HG02943 (cell line): ENCODE results near the gene ITIH3.

ENCODE experiments used
- ATAC-seq: cut with Tn5 transposase; IDR thresholded peaks from one replicate; pipeline ENCODE4 v1.9.1; 2021; ENCODE audit warnings: mild to moderate bottlenecking, low read depth, moderate library complexity; ENCODE audit not compliant: unreplicated experiment

ITIH3 gene

DNA sequence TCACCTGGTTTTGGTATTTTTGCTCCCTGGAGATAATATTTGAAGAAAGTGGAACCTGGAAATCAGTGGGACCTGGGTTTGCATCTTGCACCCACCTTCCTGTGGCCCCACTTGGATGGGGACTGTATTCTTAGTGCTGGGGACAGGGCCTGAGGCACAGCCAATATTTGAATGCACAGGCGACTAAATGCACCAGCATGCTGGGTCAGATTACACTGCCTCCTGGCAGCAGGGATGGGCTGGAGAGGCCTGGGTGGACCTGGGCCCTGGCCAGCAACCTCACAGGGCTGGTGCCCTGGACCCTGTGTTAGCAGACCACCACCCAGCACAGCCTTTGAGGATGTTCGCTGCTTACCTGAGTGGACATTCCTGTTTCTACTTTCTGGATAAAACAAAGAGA is 25.3 kb downstream of the ITIH3 start:
- no peak for ATAC-seq

- no peak for ATAC-seq
These were observed 26.1 kb downstream of the ITIH3 start for GRCh38 chr3:52820736-52821135.

DNA sequence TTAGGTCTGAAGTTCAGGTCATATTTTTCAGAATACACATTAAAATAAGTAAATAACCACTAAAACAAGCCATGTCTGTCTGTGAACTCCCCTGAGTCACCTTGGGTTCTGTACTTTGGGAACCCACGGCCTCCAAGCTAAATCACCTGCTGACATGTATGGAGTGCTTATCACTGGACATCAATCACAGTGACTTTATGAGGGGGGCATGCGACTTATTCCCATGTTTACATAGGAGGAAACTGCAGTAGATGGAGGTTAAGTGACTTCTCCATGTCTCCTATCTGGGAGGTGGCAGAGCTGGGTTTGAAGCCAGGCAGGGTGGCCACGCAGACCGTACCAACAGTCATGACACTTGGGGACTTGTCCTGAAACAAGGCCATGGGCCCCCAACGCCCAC is 27.8 kb downstream of the ITIH3 start:
- ATAC-seq, result no peak

DNA sequence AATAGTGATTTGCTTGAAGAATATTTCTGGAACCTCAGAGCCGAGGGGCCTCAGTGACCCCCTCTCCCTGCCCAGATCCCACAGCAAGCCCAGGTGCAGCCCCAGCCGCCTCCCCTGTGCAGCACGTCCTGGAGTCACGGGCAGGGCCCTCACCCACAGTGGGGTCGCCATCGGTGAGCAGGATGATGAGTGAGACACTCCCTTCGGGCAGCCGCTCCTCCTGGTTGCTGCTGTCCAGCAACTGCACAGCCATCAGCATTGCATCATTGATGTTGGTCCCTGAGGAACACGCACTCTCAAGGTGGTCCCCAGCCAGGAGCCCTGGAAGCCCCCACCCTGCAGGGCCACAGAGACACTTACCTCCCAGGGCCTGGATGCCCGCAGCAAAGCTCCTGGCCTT is 29.4 kb downstream of the ITIH3 start:
- ATAC-seq, result no peak

DNA sequence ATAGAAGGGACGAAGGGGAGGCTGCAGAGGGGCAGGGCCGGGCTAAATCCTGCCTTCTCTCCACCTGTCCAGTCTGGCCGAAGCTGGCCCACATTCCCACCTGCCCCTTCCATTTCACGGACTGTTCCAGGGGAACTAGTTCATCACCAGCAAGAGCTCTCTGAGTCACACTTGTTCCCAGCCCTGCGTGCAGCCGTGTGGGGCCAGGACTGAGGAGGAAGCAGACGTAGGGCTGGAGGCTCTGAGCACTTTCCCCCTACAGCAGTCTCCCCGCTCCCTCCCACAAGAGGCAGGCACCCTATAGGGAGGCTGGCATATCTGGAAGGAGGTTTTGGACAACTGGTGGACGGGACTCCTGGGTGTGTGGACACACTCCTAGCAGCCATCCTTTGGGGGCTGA is 32.8 kb downstream of the ITIH3 start:
- no peak for ATAC-seq

DNA sequence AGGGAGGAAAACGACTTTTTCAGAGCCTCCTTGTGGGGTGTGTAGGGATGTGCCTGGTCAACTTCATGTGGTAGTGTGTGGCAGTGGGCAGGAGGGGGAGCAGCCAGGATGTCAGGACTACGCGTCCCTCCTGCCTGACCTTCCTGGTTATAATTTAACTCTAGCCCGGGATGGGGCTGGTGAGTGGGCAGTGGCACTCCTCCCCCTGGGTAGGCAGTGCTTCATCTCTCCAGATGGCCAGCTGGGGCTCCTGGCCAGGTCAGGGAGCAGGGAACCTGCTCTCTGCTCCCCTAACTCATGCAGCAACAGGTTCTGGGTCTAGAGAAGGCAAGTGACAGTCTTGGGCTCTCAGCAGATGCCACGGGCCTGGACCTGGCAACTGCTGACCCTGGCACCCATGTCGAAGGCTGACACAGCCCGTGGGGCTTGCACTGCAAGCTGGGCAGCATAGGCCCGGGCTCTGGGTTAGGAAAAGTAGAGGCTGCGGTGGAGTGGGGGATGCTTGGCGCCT is 33.3 kb downstream of the ITIH3 start:
- no peak for ATAC-seq

GRCh38 chr3:52829482-52829881 is 34.9 kb downstream of the ITIH3 start:
- no peak for ATAC-seq

- ATAC-seq, result no peak
These were observed 35.4 kb downstream of the ITIH3 start for GRCh38 chr3:52829906-52830463.

DNA sequence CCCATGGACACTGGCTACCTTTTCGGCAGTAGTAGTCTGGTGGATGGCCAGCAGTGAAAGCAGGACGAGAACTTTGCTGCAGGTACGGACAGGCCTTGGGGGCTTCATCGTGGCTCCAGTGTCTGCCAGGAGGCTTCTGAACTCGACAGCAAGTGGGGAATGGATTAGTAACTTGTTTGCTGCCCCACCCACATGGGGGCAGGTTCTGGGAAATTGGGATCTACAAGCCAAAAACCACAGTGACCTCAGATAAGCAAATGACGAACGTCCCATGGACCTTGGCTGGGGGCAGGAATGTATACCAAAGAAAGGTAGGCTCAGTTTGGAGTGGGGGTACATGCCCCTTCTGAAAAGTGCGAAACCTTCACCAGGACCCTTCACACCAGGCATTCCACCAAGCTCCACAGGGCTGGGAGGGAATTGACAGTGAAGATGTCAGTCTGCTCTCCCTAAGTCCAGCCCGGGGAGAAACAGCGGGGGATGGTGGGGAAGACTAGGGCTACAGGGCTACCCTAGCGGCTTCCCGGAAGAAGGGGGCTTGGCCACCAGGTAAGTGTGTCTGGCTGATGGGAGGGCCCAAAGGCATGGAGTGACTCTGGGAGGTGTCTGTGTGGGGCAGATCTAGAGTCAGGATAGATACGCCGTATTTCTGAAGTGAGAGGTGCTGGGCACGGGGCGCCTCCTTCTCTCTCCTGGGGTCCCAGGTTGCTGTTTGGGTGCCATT is 36.1 kb downstream of the ITIH3 start, which contains the start of gene ITIH4:
Gene ITIH4, minus strand, starts transcription at position 138 of the 724 bp plus-strand sequence. Its CDS starts 30 bp downstream, at position 108.
- ATAC-seq, result no peak

DNA sequence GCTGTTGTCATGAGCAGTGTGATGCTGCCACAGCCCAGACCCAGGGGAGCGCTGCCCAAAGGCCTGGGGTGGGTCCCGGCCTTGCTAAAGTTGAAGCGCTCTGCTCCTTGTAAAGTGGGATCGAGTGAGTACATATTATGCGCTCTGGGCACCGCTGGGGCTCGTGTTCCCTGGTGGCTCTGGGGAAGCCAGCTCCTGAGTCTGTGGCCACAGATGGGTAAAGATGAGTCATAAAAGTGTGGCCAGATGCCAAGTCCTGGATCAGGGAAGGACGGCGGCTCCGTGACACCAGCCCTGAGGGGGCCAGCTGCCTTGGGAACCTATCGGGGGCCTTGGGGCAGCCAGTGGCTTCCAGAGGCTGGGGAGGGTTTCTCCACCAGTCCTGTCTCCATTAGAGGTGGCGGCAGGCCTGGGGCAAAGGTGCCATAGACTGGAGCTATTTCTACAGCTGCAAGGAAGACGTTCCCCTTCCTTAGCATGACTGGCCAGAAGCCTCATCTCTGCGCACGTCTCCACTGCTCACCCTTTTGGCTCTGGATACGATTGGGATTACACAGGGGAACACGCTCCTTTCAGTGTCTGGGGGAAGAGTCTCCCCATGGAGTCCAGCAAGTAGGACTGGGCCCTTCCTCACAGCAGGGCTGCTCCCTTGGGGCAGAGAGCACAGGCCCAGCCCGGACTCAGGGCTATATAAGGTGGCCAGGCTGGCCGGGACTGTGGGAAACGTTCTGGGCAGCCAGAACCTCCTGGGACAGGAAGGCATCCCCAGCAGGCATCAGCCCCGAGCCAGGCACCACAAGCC is 37.1 kb downstream of the ITIH3 start:
- no peak for ATAC-seq

DNA sequence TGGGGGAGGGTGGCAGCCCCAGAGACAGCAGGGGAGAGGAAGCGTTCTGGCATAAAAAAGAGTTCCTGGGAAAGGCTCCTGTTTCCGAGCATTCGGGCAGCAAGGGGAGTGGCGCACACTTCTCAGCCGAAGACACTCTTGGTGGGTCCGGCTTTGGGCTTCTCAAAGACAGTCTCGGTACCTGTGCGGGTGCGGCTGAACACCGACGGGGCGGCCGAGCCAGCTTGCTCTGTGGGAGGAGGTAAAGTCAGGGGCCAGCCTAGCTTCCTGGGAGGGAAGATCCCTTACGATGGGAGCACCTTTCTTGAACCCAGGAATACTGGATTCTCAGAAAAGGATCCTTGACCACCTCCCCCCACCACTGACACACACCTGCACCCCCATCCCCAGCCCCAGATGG is 38.6 kb downstream of the ITIH3 start:
- no peak for ATAC-seq

- no peak for ATAC-seq
These were observed 40.4 kb downstream of the ITIH3 start, which contains the start of gene MUSTN1 for GRCh38 chr3:52834871-52835501. MUSTN1 (minus strand) TSS chr3:52835019; CDS start chr3:52834948, 71 bp downstream.

- no peak for ATAC-seq
These were observed 41.3 kb downstream of the ITIH3 start for GRCh38 chr3:52835766-52836470.

GRCh38 chr3:52836471-52836845 is 41.9 kb downstream of the ITIH3 start:
- ATAC-seq, result no peak

DNA sequence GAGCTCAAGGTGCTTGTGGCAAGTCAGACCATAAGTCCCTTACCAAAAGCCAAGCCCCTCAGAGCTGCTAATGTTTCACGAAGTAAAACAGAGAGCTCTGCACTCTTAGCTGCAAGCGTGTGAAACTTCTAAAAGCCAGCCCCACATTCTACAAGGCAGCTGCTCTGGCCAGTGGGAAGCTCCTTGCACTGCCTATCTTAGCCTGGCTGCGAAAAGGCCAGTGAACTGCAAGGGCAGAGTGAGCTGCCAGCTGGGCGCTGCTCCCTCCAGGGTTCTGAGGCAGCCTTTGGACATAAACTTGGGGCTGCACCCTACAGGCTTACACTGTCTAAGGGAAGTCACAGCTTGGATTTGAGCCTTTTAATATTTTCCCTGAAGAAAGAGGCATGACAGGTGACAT is 42.4 kb downstream of the ITIH3 start:
- no peak for ATAC-seq

DNA sequence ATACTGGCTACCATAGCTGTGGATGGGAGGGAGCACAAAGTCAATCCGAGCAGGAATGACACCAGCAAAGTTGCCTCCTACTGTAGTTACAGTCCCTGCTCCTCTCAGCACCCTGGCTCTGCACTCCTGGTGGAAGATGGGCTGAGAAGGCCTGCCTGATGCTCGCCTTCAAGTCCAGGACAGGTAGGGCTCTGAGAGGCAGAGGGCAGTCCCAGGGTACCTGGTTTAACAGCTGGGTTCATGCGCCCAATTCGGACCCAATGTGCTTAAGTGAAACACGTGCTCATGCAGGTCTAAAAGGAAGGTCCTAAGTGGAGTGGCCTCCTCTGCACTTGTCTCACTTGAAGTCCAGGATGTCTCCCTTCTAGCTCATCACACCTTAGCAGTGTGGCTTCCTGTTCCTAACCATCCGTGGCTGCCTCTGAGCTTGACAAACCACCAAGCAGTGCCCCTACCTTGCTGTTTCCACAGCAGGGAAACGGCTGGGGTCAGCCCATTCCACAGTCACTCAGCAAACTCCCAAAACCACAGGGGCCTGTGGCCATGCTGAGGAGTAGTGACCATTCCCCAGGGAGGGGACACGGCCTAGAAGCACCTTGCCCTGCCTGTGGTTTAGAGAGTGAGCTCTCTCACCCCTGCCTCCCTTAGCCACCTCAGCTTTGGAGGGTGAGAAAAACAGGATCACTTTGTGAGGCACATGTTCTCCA is 44.1 kb downstream of the ITIH3 start:
- no peak for ATAC-seq

DNA sequence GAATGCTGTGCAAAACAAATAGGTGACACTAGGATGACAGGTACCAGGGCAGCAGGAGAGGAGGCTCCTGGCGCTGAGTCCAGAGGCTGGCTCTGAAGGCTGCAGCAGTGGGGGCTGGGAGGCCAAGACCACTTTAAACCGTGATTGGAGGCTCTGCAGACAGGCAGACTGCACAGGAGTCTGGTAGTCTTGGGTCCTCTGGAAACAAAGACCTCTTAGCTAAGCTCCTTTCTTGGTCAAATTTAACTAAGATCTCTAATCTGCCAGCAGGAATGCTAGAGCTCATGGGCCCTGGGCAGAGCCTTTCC is 44.6 kb downstream of the ITIH3 start:
- ATAC-seq, result no peak

- ATAC-seq, result no peak
These were observed 45.4 kb downstream of the ITIH3 start for GRCh38 chr3:52839892-52840545.
